ENCODE data around the gene EVC2.

EVC2 gene

DNA sequence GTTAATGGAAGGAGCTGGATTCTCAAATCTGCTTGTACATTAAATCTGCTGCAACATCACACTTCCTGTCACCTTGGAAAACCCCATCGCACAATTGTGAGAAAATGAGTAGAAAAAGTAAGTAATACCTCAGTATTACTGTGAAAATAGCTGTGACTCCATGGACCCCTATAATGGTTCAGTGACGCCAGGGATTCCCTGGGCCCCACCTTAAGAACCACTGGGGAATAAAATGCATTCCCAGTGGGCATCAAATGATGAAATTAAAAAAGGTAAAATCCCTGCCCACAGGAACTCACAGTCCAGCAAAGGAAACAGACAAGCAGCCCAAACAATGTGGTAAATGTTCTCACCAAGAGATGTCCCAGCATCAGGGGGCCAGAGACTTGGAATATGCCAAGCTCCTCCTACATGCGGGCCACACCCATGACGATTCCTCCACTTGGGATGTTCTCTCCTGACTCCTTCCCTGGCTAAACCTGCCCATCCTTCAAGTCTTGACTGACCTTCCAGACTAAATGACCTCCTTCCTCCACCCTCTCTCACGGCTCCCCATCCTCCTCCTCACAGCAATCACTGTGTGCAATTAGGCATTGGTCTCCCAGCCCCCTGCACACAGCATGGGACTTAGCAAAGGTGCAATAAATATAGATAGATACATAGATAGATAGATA is 2.6 kb downstream of the EVC2 start:
- TF ChIP-seq, protein P1, sequence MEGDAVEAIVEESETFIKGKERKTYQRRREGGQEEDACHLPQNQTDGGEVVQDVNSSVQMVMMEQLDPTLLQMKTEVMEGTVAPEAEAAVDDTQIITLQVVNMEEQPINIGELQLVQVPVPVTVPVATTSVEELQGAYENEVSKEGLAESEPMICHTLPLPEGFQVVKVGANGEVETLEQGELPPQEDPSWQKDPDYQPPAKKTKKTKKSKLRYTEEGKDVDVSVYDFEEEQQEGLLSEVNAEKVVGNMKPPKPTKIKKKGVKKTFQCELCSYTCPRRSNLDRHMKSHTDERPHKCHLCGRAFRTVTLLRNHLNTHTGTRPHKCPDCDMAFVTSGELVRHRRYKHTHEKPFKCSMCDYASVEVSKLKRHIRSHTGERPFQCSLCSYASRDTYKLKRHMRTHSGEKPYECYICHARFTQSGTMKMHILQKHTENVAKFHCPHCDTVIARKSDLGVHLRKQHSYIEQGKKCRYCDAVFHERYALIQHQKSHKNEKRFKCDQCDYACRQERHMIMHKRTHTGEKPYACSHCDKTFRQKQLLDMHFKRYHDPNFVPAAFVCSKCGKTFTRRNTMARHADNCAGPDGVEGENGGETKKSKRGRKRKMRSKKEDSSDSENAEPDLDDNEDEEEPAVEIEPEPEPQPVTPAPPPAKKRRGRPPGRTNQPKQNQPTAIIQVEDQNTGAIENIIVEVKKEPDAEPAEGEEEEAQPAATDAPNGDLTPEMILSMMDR (IDR thresholded peaks at IDR 0.05; ENCODE audit: low read depth, low read length) = no peak
- DNase-seq (ENCODE audit: low read depth, low spot score) = no peak
- no peak overlapping the region for H3K4me3 ChIP-seq (ENCODE audit: low read depth, low read length)
- in situ Hi-C loops (cut with HindIII; ENCODE audit: low sequenced_read_pairs) = no loop called here

DNA sequence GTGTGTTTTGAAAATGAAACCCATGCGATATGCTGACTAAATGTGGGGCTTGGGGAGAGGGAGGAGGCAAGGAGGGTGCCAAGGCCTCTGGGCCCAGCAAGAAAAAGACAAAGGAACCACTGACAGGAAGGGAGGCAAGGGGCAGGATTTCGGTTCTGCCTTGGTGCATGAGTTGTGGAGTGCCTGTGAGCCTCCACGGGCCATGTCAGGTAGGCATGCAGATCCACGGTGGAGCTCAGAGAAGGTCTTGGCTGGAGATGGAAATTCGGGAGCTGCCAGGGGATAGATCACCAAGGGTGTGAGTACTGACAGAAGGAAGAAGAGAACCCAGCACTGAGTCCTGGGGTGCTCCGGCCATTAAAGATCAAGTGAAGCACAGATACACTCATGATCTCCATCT is 4.1 kb downstream of the EVC2 start:
- in situ Hi-C loops (cut with HindIII; ENCODE audit: low sequenced_read_pairs) = no loop called here

DNA sequence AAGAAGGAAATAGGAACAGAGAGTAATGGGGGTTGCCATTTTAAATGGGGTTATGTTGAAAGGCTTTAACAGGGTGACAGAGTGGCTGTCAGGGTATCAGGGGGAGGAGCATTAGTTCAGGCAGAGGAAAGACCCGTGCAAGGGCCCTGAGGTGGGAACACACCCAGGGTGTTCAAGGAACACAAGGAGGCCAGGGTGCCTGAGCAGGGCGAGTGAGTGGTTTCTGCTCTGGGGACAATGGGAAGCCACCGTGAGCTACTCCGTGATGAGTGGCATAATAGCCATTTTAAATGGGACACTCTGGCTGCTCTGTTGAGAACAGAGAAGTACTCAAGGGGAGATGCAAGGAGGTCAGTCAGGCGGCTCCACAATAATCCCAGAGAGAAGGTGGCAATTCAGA is 4.5 kb downstream of the EVC2 start:
- no peak overlapping the region for H3K4me3 ChIP-seq (ENCODE audit: low read depth, low read length)
- TF ChIP-seq, protein P1 (IDR thresholded peaks at IDR 0.05; ENCODE audit: low read depth, low read length) = no peak
- in situ Hi-C loops (cut with HindIII; ENCODE audit: low sequenced_read_pairs) = no loop called here
- DNase-seq (ENCODE audit: low read depth, low spot score) = no peak

More for the DNA sequence above, 4.1 kb downstream of the EVC2 start:
- TF ChIP-seq, protein P1 (IDR thresholded peaks at IDR 0.05; ENCODE audit: low read depth, low read length) = no peak
- no peak overlapping the region for H3K4me3 ChIP-seq (ENCODE audit: low read depth, low read length)
- DNase-seq (ENCODE audit: low read depth, low spot score) = no peak

DNA sequence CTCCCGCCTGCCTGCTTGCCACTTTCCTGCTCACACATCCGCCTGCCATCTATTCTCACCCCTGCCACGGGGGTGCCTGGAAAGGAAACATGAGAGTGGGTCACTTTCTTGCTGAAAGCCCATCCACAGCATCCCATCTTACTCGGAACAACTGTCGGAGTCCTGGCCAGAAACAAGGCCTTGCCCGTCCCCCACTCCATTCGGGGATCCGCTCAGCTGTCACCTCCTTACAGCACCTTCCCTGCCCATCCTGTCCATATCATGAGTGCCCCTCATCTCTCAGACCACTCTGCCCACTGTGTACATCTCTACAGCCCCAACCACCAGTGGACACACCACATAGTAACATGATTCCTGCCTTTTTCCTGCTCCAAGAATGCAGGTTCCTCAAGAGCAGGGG is 6.4 kb downstream of the EVC2 start:
- TF ChIP-seq, protein P1 (IDR thresholded peaks at IDR 0.05; ENCODE audit: low read depth, low read length) = no peak
- in situ Hi-C loops (cut with HindIII; ENCODE audit: low sequenced_read_pairs) = no loop called here
- no peak for DNase-seq (ENCODE audit: low read depth, low spot score)
- H3K4me3 ChIP-seq (ENCODE audit: low read depth, low read length) = no peak overlapping the region

DNA sequence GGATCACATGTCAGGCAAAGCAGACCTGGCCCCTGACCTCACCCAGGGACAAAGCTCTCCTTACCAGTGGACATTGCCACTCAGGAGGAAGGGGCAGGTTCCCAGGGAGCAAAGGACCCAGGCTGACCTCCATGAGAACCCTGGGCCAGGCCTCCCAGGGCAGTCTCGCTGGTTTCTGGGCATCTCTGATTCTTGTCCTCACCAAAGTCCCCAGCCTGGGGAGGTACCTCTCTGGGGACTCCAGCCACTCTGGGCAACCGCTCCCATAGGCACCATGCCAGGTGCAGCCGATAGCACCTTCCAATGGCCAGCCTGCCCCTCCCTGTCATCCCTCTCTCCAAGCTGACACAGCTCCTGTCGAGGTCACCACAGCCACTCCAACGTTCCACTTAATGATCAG is 7.9 kb downstream of the EVC2 start:
- TF ChIP-seq, protein P1 (IDR thresholded peaks at IDR 0.05; ENCODE audit: low read depth, low read length) = no peak
- in situ Hi-C loops (cut with HindIII; ENCODE audit: low sequenced_read_pairs) = no loop called here
- no peak overlapping the region for H3K4me3 ChIP-seq (ENCODE audit: low read depth, low read length)
- no peak for DNase-seq (ENCODE audit: low read depth, low spot score)

DNA sequence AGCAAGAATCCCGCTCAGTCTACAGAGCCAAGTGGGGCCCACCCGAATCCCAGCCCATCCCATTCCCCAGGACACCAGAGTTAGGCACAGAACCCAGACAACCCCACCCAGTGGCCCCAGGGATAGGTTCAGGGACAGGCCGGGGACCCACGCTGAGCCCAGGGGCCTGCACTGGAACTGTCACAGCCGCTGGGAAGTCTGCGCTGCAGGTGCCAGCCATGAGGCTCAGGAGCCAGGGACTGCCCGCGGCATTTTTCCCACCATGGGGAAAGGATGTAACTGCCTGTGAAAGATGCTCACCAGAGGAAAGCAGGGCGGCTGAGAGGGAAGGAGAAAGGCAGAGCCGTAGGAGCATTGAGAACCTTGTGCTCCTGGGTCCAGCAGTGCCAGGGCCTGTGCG is 12.0 kb downstream of the EVC2 start:
- no peak overlapping the region for H3K4me3 ChIP-seq (ENCODE audit: low read depth, low read length)
- DNase-seq (ENCODE audit: low read depth, low spot score) = no peak
- in situ Hi-C loops (cut with HindIII; ENCODE audit: low sequenced_read_pairs) = no loop called here
- TF ChIP-seq, protein P1 (IDR thresholded peaks at IDR 0.05; ENCODE audit: low read depth, low read length) = no peak

All from astrocyte of the spinal cord (primary cell).